ENCODE data around the gene OSCP1.

OSCP1 gene

GRCh38 chr1:36463463-36463802 lies 13.2 kb upstream of the OSCP1 start:
- Histone ChIP-seq H3K36me3 (ENCODE audit: insufficient read depth, low read length) (no peaks in the 10 kb centered on the region; the same call in 1 of the 2 replicates), H3K79me2 (ENCODE audit: control insufficient read depth, insufficient read depth, low read length, unreplicated experiment) (peaks cover 14% of the 10 kb centered on the region), H2AFZ (ENCODE audit: low read length, unreplicated experiment) (peak overlapping the region; percentile 93), H3K27me3 (ENCODE audit: insufficient read depth, low read length) (no peaks in the 10 kb centered on the region), H3K4me3 (ENCODE audit: low read depth, low read length) (peak overlapping the region; percentile 99), H3K27ac (ENCODE audit: low read depth, low read length) (no peak overlapping the region), H3K4me1 (ENCODE audit: control insufficient read depth, insufficient read depth, low read length, unreplicated experiment) (peaks cover 6% of the 10 kb centered on the region)

DNA sequence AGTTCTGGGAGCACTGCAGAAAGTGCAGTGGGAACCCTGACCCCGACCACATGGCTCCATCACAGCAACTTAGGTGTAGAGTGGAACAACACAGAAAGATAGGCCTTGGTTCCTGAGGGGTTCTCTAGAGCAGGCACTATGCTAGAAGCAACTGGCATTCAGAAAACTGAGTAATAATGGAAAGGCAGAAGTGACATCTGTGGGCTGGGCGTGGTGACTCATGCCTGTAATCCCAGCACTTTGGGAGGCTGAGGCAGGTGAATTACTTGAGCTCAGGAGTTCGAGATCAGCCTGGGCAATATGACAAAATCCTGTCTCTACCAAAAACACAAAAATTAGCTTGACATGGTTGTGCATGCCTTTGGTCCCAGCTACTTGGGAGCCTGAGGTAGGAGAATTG lies 8.7 kb upstream of the OSCP1 start:
- Histone ChIP-seq H3K79me2 (ENCODE audit: control insufficient read depth, insufficient read depth, low read length, unreplicated experiment) (peaks cover 12% of the 10 kb centered on the region), H3K4me1 (ENCODE audit: control insufficient read depth, insufficient read depth, low read length, unreplicated experiment) (no peaks in the 10 kb centered on the region), H3K4me3 (ENCODE audit: low read depth, low read length) (no peak overlapping the region), H3K36me3 (ENCODE audit: insufficient read depth, low read length) (peaks cover 6% of the 10 kb centered on the region), H3K27me3 (ENCODE audit: insufficient read depth, low read length) (no peaks in the 10 kb centered on the region), H2AFZ (ENCODE audit: low read length, unreplicated experiment) (no peak overlapping the region), H3K27ac (ENCODE audit: low read depth, low read length) (no peak overlapping the region)

- no peaks in the 10 kb centered on the region for H3K27me3 ChIP-seq (ENCODE audit: insufficient read depth, low read length)
- no peak overlapping the region for H3K27ac ChIP-seq (ENCODE audit: low read depth, low read length)
- no peak overlapping the region for H3K4me3 ChIP-seq (ENCODE audit: low read depth, low read length)
- H2AFZ ChIP-seq (ENCODE audit: low read length, unreplicated experiment), result no peak overlapping the region
- H3K36me3 ChIP-seq (ENCODE audit: insufficient read depth, low read length), result peaks cover 6% of the 10 kb centered on the region
- no peaks in the 10 kb centered on the region for H3K4me1 ChIP-seq (ENCODE audit: control insufficient read depth, insufficient read depth, low read length, unreplicated experiment)
- peaks cover 4% of the 10 kb centered on the region for H3K79me2 ChIP-seq (ENCODE audit: control insufficient read depth, insufficient read depth, low read length, unreplicated experiment)
Measured at GRCh38 chr1:36457691-36458090, 7.4 kb upstream of the OSCP1 start.

- H3K36me3 ChIP-seq (ENCODE audit: insufficient read depth, low read length), result peaks cover 6% of the 10 kb centered on the region
- no peaks in the 10 kb centered on the region for H3K79me2 ChIP-seq (ENCODE audit: control insufficient read depth, insufficient read depth, low read length, unreplicated experiment)
- H3K4me3 ChIP-seq (ENCODE audit: low read depth, low read length), result no peak overlapping the region
- no peak overlapping the region for H2AFZ ChIP-seq (ENCODE audit: low read length, unreplicated experiment)
- H3K27ac ChIP-seq (ENCODE audit: low read depth, low read length), result no peak overlapping the region
- H3K27me3 ChIP-seq (ENCODE audit: insufficient read depth, low read length), result no peaks in the 10 kb centered on the region
- H3K4me1 ChIP-seq (ENCODE audit: control insufficient read depth, insufficient read depth, low read length, unreplicated experiment), result peaks cover 3% of the 10 kb centered on the region
Measured at GRCh38 chr1:36456391-36456928, 6.2 kb upstream of the OSCP1 start.

GRCh38 chr1:36455386-36455785 lies 5.1 kb upstream of the OSCP1 start:
- Histone ChIP-seq H3K79me2 (ENCODE audit: control insufficient read depth, insufficient read depth, low read length, unreplicated experiment) (no peaks in the 10 kb centered on the region), H3K27me3 (ENCODE audit: insufficient read depth, low read length) (no peaks in the 10 kb centered on the region), H3K4me3 (ENCODE audit: low read depth, low read length) (no peak overlapping the region), H2AFZ (ENCODE audit: low read length, unreplicated experiment) (no peak overlapping the region), H3K36me3 (ENCODE audit: insufficient read depth, low read length) (peaks cover 6% of the 10 kb centered on the region), H3K4me1 (ENCODE audit: control insufficient read depth, insufficient read depth, low read length, unreplicated experiment) (peaks cover 7% of the 10 kb centered on the region), H3K27ac (ENCODE audit: low read depth, low read length) (no peak overlapping the region)

DNA sequence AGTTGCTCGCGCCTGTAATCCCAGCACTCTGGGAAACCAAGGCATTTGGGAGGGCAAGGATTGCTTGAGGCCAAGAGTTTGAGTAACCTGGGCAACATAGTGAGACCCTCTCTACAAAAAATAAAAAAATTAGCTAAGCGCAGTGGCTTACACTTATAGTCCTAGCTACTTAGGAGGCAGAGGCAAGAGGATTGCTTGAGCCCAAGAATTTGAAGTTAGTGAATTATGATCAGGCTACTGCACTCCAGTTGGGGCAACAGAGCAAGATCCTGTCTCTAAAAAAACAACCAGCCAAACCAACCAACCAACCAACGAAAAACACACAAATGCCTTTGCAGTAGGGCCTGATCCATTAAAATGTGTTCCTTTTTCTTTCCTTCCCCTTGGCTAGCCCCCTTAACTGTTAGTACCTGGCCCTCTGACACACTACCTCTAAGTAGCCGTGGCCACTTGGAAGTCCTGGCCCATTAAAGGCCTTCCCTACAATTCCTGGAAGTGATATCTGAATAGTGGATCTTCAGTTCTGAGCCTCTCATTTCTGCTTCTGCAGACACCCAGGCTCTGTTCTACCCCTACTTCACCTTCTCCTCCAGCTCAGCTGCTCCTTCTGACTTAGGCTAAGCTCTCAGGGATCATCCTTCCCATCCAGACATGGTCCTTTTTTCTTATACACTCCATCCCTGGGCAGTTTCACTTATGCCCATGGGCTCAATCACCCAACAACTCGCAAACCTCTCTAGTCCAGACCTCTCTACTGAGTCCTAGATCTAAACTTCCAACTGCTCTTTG lies 3.5 kb upstream of the OSCP1 start:
- H3K36me3 ChIP-seq (ENCODE audit: insufficient read depth, low read length), result peaks cover 6% of the 10 kb centered on the region
- H3K27me3 ChIP-seq (ENCODE audit: insufficient read depth, low read length), result no peaks in the 10 kb centered on the region
- H3K4me3 ChIP-seq (ENCODE audit: low read depth, low read length), result no peak overlapping the region
- no peak overlapping the region for H2AFZ ChIP-seq (ENCODE audit: low read length, unreplicated experiment)
- H3K4me1 ChIP-seq (ENCODE audit: control insufficient read depth, insufficient read depth, low read length, unreplicated experiment), result peaks cover 7% of the 10 kb centered on the region
- H3K79me2 ChIP-seq (ENCODE audit: control insufficient read depth, insufficient read depth, low read length, unreplicated experiment), result no peaks in the 10 kb centered on the region
- H3K27ac ChIP-seq (ENCODE audit: low read depth, low read length), result no peak overlapping the region

DNA sequence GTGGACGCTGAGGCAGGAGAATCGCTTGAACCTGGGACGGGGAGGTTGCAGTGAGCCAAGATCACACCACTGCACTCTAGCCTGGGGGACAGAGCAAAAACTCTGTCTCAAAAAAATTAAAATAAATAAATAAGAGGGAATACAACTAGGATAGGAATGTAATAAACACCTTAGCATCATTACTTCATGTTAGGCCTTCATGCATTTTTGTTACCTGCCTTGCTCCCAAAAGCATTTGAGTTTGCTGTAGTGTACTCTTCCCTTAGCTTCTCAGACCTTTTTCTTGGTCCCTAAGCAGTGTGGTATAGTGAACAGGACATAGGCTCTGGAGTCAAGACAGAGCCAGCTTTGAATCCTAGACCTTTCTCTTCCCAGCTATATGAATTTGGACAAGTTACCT lies 2.8 kb upstream of the OSCP1 start:
- peaks cover 7% of the 10 kb centered on the region for H3K4me1 ChIP-seq (ENCODE audit: control insufficient read depth, insufficient read depth, low read length, unreplicated experiment)
- H2AFZ ChIP-seq (ENCODE audit: low read length, unreplicated experiment), result no peak overlapping the region
- no peaks in the 10 kb centered on the region for H3K79me2 ChIP-seq (ENCODE audit: control insufficient read depth, insufficient read depth, low read length, unreplicated experiment)
- H3K27ac ChIP-seq (ENCODE audit: low read depth, low read length), result no peak overlapping the region
- no peak overlapping the region for H3K4me3 ChIP-seq (ENCODE audit: low read depth, low read length)
- H3K27me3 ChIP-seq (ENCODE audit: insufficient read depth, low read length), result no peaks in the 10 kb centered on the region
- H3K36me3 ChIP-seq (ENCODE audit: insufficient read depth, low read length), result peaks cover 6% of the 10 kb centered on the region

DNA sequence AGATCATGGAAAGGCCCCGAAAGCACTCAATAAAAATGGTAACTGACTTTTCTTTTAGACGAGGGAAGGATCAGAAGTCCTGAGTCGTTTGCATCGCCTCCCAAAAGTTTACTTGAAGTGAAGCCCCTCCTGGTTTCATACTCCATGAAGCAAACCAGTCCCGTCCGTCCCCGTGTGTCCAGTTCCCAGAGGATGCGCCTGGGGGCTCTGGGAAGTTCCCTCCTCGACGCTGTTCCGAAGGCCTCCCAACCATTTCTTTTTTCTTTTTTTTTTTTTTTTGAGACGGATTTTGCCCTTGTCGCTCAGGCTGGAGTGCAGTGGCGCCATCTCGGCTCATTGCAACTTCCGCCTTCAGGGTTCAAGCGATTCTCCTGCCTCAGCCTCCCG lies 661 bp upstream of the OSCP1 start:
- Histone ChIP-seq H3K79me2 (ENCODE audit: control insufficient read depth, insufficient read depth, low read length, unreplicated experiment) (no peaks in the 10 kb centered on the region), H3K27me3 (ENCODE audit: insufficient read depth, low read length) (no peaks in the 10 kb centered on the region), H3K27ac (ENCODE audit: low read depth, low read length) (peak overlapping the region; percentile 96), H2AFZ (ENCODE audit: low read length, unreplicated experiment) (peak overlapping the region; percentile 90), H3K4me3 (ENCODE audit: low read depth, low read length) (peak overlapping the region; percentile 92), H3K4me1 (ENCODE audit: control insufficient read depth, insufficient read depth, low read length, unreplicated experiment) (peaks cover 7% of the 10 kb centered on the region), H3K36me3 (ENCODE audit: insufficient read depth, low read length) (no peaks in the 10 kb centered on the region)

GRCh38 chr1:36448530-36449056 lies 1.7 kb downstream of the OSCP1 start:
- no peak overlapping the region for H2AFZ ChIP-seq (ENCODE audit: low read length, unreplicated experiment)
- H3K4me1 ChIP-seq (ENCODE audit: control insufficient read depth, insufficient read depth, low read length, unreplicated experiment), result peaks cover 7% of the 10 kb centered on the region

GRCh38 chr1:36447450-36447849 lies 2.8 kb downstream of the OSCP1 start:
- Histone ChIP-seq H3K27ac (ENCODE audit: low read depth, low read length) (no peak overlapping the region), H3K79me2 (ENCODE audit: control insufficient read depth, insufficient read depth, low read length, unreplicated experiment) (no peaks in the 10 kb centered on the region), H2AFZ (ENCODE audit: low read length, unreplicated experiment) (no peak overlapping the region), H3K36me3 (ENCODE audit: insufficient read depth, low read length) (no peaks in the 10 kb centered on the region), H3K27me3 (ENCODE audit: insufficient read depth, low read length) (no peaks in the 10 kb centered on the region), H3K4me3 (ENCODE audit: low read depth, low read length) (no peak overlapping the region), H3K4me1 (ENCODE audit: control insufficient read depth, insufficient read depth, low read length, unreplicated experiment) (peaks cover 7% of the 10 kb centered on the region)

More at GRCh38 chr1:36448530-36449056, 1.7 kb downstream of the OSCP1 start:
- Histone ChIP-seq H3K36me3 (ENCODE audit: insufficient read depth, low read length) (no peaks in the 10 kb centered on the region), H3K27ac (ENCODE audit: low read depth, low read length) (no peak overlapping the region), H3K79me2 (ENCODE audit: control insufficient read depth, insufficient read depth, low read length, unreplicated experiment) (no peaks in the 10 kb centered on the region), H3K4me3 (ENCODE audit: low read depth, low read length) (no peak overlapping the region), H3K27me3 (ENCODE audit: insufficient read depth, low read length) (no peaks in the 10 kb centered on the region)

DNA sequence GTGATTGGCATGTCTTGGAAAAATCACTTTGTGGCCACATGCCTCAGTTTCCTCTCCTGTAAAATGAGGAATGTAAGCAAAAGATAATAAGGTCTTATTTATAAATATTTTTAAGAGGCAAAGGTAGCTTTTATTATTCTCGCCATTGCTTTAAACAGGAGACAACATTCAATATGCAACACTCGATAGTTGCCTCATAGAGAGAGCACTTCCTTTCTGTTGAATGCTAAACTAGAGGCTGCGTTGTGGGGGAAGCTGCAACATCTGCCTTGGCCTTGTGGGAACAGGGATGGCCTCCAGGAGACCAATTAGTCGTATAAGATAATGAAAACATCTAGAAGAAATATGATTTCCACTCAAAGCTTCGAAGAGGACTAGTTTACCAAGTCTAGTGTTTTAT lies 3.5 kb downstream of the OSCP1 start:
- H3K79me2 ChIP-seq (ENCODE audit: control insufficient read depth, insufficient read depth, low read length, unreplicated experiment), result no peaks in the 10 kb centered on the region
- H3K27me3 ChIP-seq (ENCODE audit: insufficient read depth, low read length), result no peaks in the 10 kb centered on the region
- H2AFZ ChIP-seq (ENCODE audit: low read length, unreplicated experiment), result no peak overlapping the region
- H3K27ac ChIP-seq (ENCODE audit: low read depth, low read length), result no peak overlapping the region
- no peaks in the 10 kb centered on the region for H3K36me3 ChIP-seq (ENCODE audit: insufficient read depth, low read length)
- H3K4me1 ChIP-seq (ENCODE audit: control insufficient read depth, insufficient read depth, low read length, unreplicated experiment), result peaks cover 7% of the 10 kb centered on the region
- no peak overlapping the region for H3K4me3 ChIP-seq (ENCODE audit: low read depth, low read length)

All from ACC112 (cell line).